ENCODE data around the gene ZSCAN18. TPM values are rescaled to one million over a fixed set of nuclear protein-coding genes. Genes with fewer than 3 reads are reported as not detected.

The ZSCAN18 gene
- total RNA-seq, 4 donors from 2014 or later: 109 to 158 (median 129) TPM

DNA sequence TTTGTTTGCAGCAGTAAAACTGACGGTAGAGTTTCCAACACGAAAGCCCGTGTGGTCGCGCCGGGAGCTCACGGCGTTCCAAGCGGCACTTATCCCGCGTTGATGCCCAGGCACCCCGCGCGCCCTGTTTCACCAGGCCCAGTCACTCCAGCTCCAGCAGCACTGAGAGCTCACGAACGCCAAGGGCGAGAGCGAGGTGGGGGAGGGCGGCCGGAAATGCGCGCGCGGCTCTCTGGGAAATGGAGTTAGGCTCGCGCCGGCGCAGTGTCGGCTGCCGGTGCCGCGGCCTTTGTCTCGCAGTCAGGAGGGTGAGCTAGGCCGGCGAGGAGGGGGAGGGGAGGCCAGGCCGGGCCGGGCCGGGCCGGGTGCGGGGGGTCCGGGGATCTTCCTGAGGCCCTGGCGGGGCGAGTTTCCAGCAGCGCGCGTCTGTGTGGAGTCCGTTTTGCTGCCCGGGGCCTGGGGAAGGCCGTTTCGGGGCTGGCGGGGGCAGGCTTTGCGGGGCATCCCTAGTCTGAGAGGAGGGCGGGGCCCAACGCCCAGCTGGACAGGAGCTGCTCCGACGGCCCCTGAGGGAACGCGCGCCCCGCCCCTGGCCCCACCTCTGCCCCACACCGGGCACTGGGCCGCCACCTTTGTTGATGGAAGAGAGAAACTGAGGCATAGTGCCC is 38.9 kb downstream of the ZSCAN18 start, which contains the start of gene ZNF135:
Gene ZNF135 (plus strand): TSS at position 280 of the 668 bp plus-strand sequence. CDS start 721 bp downstream, outside the sequence.
- peak within 1 kb of the TSS; percentile 49 to 74 (median 64) for H3K4me3 ChIP-seq
- peak within 1 kb of the TSS; percentile 72 to 93 (median 89) for H3K27ac ChIP-seq
- TF ChIP-seq EP300 (IDR thresholded peaks at IDR 0.05): peak in 1 of 2 donors; percentile 79
- TF ChIP-seq POLR2A (IDR thresholded peaks at IDR 0.05): peak in 1 of 2 donors; percentile 39
- TF ChIP-seq, protein P1, sequence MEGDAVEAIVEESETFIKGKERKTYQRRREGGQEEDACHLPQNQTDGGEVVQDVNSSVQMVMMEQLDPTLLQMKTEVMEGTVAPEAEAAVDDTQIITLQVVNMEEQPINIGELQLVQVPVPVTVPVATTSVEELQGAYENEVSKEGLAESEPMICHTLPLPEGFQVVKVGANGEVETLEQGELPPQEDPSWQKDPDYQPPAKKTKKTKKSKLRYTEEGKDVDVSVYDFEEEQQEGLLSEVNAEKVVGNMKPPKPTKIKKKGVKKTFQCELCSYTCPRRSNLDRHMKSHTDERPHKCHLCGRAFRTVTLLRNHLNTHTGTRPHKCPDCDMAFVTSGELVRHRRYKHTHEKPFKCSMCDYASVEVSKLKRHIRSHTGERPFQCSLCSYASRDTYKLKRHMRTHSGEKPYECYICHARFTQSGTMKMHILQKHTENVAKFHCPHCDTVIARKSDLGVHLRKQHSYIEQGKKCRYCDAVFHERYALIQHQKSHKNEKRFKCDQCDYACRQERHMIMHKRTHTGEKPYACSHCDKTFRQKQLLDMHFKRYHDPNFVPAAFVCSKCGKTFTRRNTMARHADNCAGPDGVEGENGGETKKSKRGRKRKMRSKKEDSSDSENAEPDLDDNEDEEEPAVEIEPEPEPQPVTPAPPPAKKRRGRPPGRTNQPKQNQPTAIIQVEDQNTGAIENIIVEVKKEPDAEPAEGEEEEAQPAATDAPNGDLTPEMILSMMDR (IDR thresholded peaks at IDR 0.05): peak in 1 of 5 experiments; percentile 19
- peaks cover 0 to 33% (median 3%) of the 10 kb centered on the region in 3 donors for H3K36me3 ChIP-seq
- H3K9me3 ChIP-seq: peaks cover 0 to 64% (median 4%) of the 10 kb centered on the region in 4 donors
- no peaks in the 10 kb centered on the region for H3K27me3 ChIP-seq
- DNase-seq (ENCODE audit: low spot score in 2 of 2): peak; percentile 69 to 74
- 0 to 1% methylated on average over 19 to 39 of the region's 62 CpGs for WGBS, 2 donors
- peaks cover 0 to 13% (median 0%) of the 10 kb centered on the region in 4 donors for H3K4me1 ChIP-seq

DNA sequence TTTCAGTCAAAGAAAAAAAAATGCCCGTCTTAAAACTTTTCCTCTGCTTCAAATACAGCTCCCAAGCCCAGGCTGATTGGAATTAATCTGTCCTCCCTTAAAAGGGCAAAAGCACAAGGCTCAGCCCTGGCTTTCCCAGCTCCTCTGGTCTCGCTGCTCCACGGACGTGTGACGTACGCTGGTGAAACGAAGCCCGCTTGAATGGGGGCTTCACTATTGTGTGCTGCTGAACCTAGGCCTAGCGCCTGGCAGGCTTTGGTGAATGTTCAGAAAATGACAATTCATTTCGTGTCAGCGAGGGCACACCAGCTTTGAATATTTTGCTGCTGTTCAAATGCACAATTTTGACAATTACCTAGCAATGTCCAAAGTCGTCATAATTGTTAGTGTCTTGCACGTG is 39.6 kb downstream of the ZSCAN18 start:
- peak overlapping the region in 3 of 4 donors; percentile 87 to 93 (median 91) for H3K27ac ChIP-seq

DNA sequence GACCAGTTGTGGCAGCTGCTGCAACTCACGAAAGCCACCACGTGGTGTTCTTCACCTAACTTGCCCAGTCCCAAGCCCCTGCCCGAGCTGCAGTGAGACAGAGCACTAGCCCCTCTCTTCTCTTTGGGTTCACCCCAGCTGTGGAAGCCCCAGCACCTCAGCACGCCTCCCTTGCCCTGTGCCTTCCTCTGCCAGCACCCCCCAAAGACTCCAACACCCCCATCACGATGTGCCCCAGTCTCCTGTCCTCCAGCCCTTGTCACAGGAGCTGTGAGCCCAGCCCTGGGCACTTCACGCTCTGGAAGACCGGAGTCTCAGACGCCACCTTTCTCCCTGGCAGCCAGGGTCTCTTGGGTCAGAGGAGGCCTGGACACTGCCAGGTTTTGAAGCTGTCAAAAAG is 41.2 kb downstream of the ZSCAN18 start:
- H3K27ac ChIP-seq: no peak overlapping the region
- no peak overlapping the region for H3K4me3 ChIP-seq
- no peak for DNase-seq (ENCODE audit: low spot score in 2 of 2)
- peaks cover 0 to 10% (median 0%) of the 10 kb centered on the region in 3 donors for H3K36me3 ChIP-seq
- peaks cover 0 to 13% (median 0%) of the 10 kb centered on the region in 4 donors for H3K4me1 ChIP-seq
- TF ChIP-seq POLR2A (IDR thresholded peaks at IDR 0.05) (no peak), EP300 (IDR thresholded peaks at IDR 0.05) (no peak)
- TF ChIP-seq, protein P1 (IDR thresholded peaks at IDR 0.05): no peak
- H3K27me3 ChIP-seq: no peaks in the 10 kb centered on the region
- WGBS, 2 donors: 89 to 95% methylated on average over 8 of the region's 8 CpGs
- peaks cover 0 to 64% (median 1%) of the 10 kb centered on the region in 4 donors for H3K9me3 ChIP-seq

More for the DNA sequence above, 39.6 kb downstream of the ZSCAN18 start:
- peak overlapping the region in 3 of 4 donors; percentile 55 to 74 (median 72) for H3K4me3 ChIP-seq
- H3K9me3 ChIP-seq: peaks cover 0 to 66% (median 2%) of the 10 kb centered on the region in 4 donors
- DNase-seq (ENCODE audit: low spot score in 2 of 2): no peak
- no peak for TF ChIP-seq EP300 (IDR thresholded peaks at IDR 0.05)
- TF ChIP-seq POLR2A (IDR thresholded peaks at IDR 0.05): no peak
- TF ChIP-seq, protein P1 (IDR thresholded peaks at IDR 0.05): no peak
- no peaks in the 10 kb centered on the region for H3K27me3 ChIP-seq
- 87% methylated on average over 13 of the region's 13 CpGs for WGBS, 2 donors
- peaks cover 0 to 13% (median 0%) of the 10 kb centered on the region in 4 donors for H3K4me1 ChIP-seq
- peaks cover 0 to 26% (median 0%) of the 10 kb centered on the region in 3 donors for H3K36me3 ChIP-seq

DNA sequence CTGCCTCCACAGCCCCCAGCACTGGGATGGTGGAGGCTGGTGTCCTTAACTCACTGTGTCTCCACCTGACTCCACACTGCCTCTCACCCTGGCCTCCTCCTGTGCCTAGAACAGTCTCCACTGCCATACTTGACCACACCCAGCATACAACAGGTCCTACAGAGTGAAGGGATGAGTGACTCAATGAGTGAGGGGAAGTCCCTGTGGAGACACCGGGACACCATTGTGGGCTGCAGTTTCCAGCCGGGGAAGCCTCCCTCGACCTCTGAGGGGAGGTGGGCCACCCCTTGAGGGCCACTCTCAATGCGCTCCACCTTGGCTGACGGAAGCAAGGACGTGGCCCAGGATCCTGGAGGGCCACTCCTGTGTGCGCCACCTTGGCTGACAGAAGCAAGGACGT is 41.8 kb downstream of the ZSCAN18 start:
- no peak for DNase-seq (ENCODE audit: low spot score in 2 of 2)

More for the DNA sequence above, 41.8 kb downstream of the ZSCAN18 start:
- peaks cover 0 to 4% (median 0%) of the 10 kb centered on the region in 3 donors for H3K36me3 ChIP-seq
- no peaks in the 10 kb centered on the region for H3K27me3 ChIP-seq
- peaks cover 0 to 64% (median 1%) of the 10 kb centered on the region in 4 donors for H3K9me3 ChIP-seq
- 96 to 100% methylated on average over 1 to 8 of the region's 8 CpGs for WGBS, 2 donors
- H3K4me3 ChIP-seq: no peak overlapping the region
- H3K27ac ChIP-seq: no peak overlapping the region
- H3K4me1 ChIP-seq: peaks cover 0 to 13% (median 0%) of the 10 kb centered on the region in 4 donors
- TF ChIP-seq POLR2A (IDR thresholded peaks at IDR 0.05) (no peak), EP300 (IDR thresholded peaks at IDR 0.05) (no peak)
- TF ChIP-seq, protein P1 (IDR thresholded peaks at IDR 0.05): no peak
